Loucy (cell line): ENCODE data around the gene SSBP3.

Experiments used
- CTCF ChIP-seq: fragments of 200-600 bp; sonication (generic); conservative IDR thresholded peaks from 2 replicates; pipeline ENCODE4 v1.5.1; 2014; ENCODE audit warnings: mild to moderate bottlenecking, antibody characterized with exemption, low read length
- EZH2phosphoT487 ChIP-seq: fragments of 200-600 bp; IDR thresholded peaks from 2 replicates; pipeline ENCODE4 v1.6.1; 2018; ENCODE audit warnings: antibody characterized with exemption, mild to moderate bottlenecking, moderate library complexity, borderline replicate concordance

- TF ChIP-seq CTCF = no peak
- no peak for TF ChIP-seq EZH2phosphoT487
These were observed 43.3 kb downstream of the SSBP3 start for GRCh38 chr1:54362881-54363340.
